GM21526 (cell line): ENCODE results near the gene POLR3E.

ENCODE experiments used
- ATAC-seq: cut with Tn5 transposase; IDR thresholded peaks from one replicate; pipeline ENCODE4 v1.9.1; 2021; ENCODE audit warnings: moderate library complexity; ENCODE audit not compliant: unreplicated experiment, low FRiP score

POLR3E gene

GRCh38 chr16:22314661-22315626 is 17.7 kb downstream of the POLR3E start:
- no peak for ATAC-seq

GRCh38 chr16:22315979-22316378 is 18.8 kb downstream of the POLR3E start:
- no peak for ATAC-seq

- ATAC-seq: no peak
Measured at GRCh38 chr16:22316411-22316811, 19.2 kb downstream of the POLR3E start.

- no peak for ATAC-seq
Measured at GRCh38 chr16:22317001-22317530, 19.9 kb downstream of the POLR3E start.

- no peak for ATAC-seq
Measured at GRCh38 chr16:22317625-22318024, 20.4 kb downstream of the POLR3E start.

- ATAC-seq: no peak
Measured at GRCh38 chr16:22318690-22319358, 21.6 kb downstream of the POLR3E start.

GRCh38 chr16:22320572-22321339 is 23.5 kb downstream of the POLR3E start:
- no peak for ATAC-seq

- ATAC-seq: no peak
Measured at GRCh38 chr16:22321340-22322001, 24.3 kb downstream of the POLR3E start.

GRCh38 chr16:22322021-22322471 is 24.8 kb downstream of the POLR3E start:
- no peak for ATAC-seq

GRCh38 chr16:22322741-22323140 is 25.5 kb downstream of the POLR3E start:
- no peak for ATAC-seq

GRCh38 chr16:22323173-22323958 is 26.2 kb downstream of the POLR3E start:
- no peak for ATAC-seq

GRCh38 chr16:22323959-22324786 is 27.0 kb downstream of the POLR3E start:
- no peak for ATAC-seq

GRCh38 chr16:22324787-22325597 is 27.8 kb downstream of the POLR3E start:
- no peak for ATAC-seq

- no peak for ATAC-seq
Measured at GRCh38 chr16:22325598-22326368, 28.6 kb downstream of the POLR3E start.

- ATAC-seq: no peak
Measured at GRCh38 chr16:22326369-22326652, 29.1 kb downstream of the POLR3E start.

GRCh38 chr16:22326771-22327445 is 29.7 kb downstream of the POLR3E start:
- ATAC-seq: no peak

- ATAC-seq: no peak
Measured at GRCh38 chr16:22327446-22327775, 30.2 kb downstream of the POLR3E start.
